Stimulated activated CD4-positive, alpha-beta T cell treated with anti-CD3 and anti-CD28 coated beads, Interleukin-15, amount 100 ng/mL, for 24 hours (primary cell): ENCODE data around the gene CCDC196.

Experiments used
- DNase-seq: peaks from one replicate; pipeline ENCODE4 v3.0.0-alpha.2; 2020

CCDC196 gene

GRCh38 chr14:66485910-66486421 lies at the start of gene CCDC196:
Gene CCDC196, plus strand, starts transcription at chr14:66486371. Its CDS starts 132 bp downstream, at chr14:66486503.
- no peak for DNase-seq

- no peak for DNase-seq
Observed at GRCh38 chr14:66440801-66441200, 45.4 kb upstream of the CCDC196 start.

GRCh38 chr14:66442953-66443571 lies 43.1 kb upstream of the CCDC196 start:
- DNase-seq, result no peak

- DNase-seq, result no peak
Observed at GRCh38 chr14:66443785-66444184, 42.4 kb upstream of the CCDC196 start.

- DNase-seq, result no peak
Observed at GRCh38 chr14:66444271-66444927, 41.8 kb upstream of the CCDC196 start.

- DNase-seq, result no peak
Observed at GRCh38 chr14:66445936-66446335, 40.2 kb upstream of the CCDC196 start.

GRCh38 chr14:66453469-66453868 lies 32.7 kb upstream of the CCDC196 start:
- DNase-seq, result no peak

GRCh38 chr14:66459603-66460002 lies 26.6 kb upstream of the CCDC196 start:
- no peak for DNase-seq

GRCh38 chr14:66464261-66464660 lies 21.9 kb upstream of the CCDC196 start:
- DNase-seq, result no peak

GRCh38 chr14:66468778-66469367 lies 17.3 kb upstream of the CCDC196 start:
- DNase-seq, result no peak

- DNase-seq, result no peak
Observed at GRCh38 chr14:66471584-66471983, 14.6 kb upstream of the CCDC196 start.

GRCh38 chr14:66472251-66472650 lies 13.9 kb upstream of the CCDC196 start:
- DNase-seq, result no peak

- no peak for DNase-seq
Observed at GRCh38 chr14:66473223-66473622, 12.9 kb upstream of the CCDC196 start.

- DNase-seq, result no peak
Observed at GRCh38 chr14:66476964-66477363, 9.2 kb upstream of the CCDC196 start.

GRCh38 chr14:66477567-66477966 lies 8.6 kb upstream of the CCDC196 start:
- DNase-seq, result no peak

GRCh38 chr14:66482873-66483272 lies 3.3 kb upstream of the CCDC196 start:
- DNase-seq, result no peak

- DNase-seq, result no peak
Observed at GRCh38 chr14:66483322-66483721, 2.8 kb upstream of the CCDC196 start.

GRCh38 chr14:66485029-66485428 lies 1.1 kb upstream of the CCDC196 start:
- no peak for DNase-seq

- DNase-seq, result no peak
Observed at GRCh38 chr14:66487164-66487563, 993 bp downstream of the CCDC196 start.

GRCh38 chr14:66490143-66491111 lies 4.3 kb downstream of the CCDC196 start:
- DNase-seq, result no peak

GRCh38 chr14:66493750-66494149 lies 7.6 kb downstream of the CCDC196 start:
- no peak for DNase-seq

GRCh38 chr14:66495218-66496098 lies 9.3 kb downstream of the CCDC196 start:
- peak; percentile 32 for DNase-seq
